ENCODE results near the gene DENND1B. TPM values are rescaled to one million over a fixed set of nuclear protein-coding genes. Genes with fewer than 3 reads are reported as not detected.

DENND1B gene
- total and polyA plus RNA-seq, 2 of the 13 experiments (the other 11 are each of a cell fraction or from before 2014, with no cell fraction given), result 2.6 to 5.7 TPM

- ChIA-PET POLR2A (no interaction called here), CTCF (ENCODE audit: low intra/inter-chr PET ratio, low total read pairs) (no interaction called here)
- Histone ChIP-seq H3K4me3 (replicated peaks in 1 of 3; ENCODE audit: insufficient read depth in 1 of 3, low read depth in 2 of 3, low read length in 3 of 3) (no peak overlapping the region), H3K4me2 (ENCODE audit: low read depth, low read length) (no peak overlapping the region), H3K36me3 (replicated peaks in 1 of 2; ENCODE audit: control insufficient read depth in 1 of 2, insufficient read depth in 2 of 2, low read length in 2 of 2) (no peaks in the 10 kb centered on the region), H2AFZ (ENCODE audit: low read length) (no peak overlapping the region), H4K20me1 (ENCODE audit: insufficient read depth, low read length) (no peaks in the 10 kb centered on the region), H3K79me2 (ENCODE audit: insufficient read depth, low read length) (no peaks in the 10 kb centered on the region), H3K27ac (ENCODE audit: extremely low read length, insufficient read depth, low read length) (no peak overlapping the region), H3K27me3 (ENCODE audit: control insufficient read depth in 1 of 2, insufficient read depth in 2 of 2, low read length in 2 of 2) (no peaks in the 10 kb centered on the region), H3K4me1 (ENCODE audit: insufficient read depth, low read length) (no peaks in the 10 kb centered on the region), H3K9me3 (ENCODE audit: low read length) (no peaks in the 10 kb centered on the region), H3K9ac (ENCODE audit: insufficient read depth, low read depth, low read length) (no peak overlapping the region)
- intact Hi-C loops (cut with micrococcal nuclease; ENCODE audit: unreplicated experiment) (no loop called here), in situ Hi-C loops (cut with HindIII; ENCODE audit: extremely low pct_ligation_motif_present, low pct_unique_long_range_greater_than_20kb) (no loop called here)
- TF ChIP-seq ZNF414 (CRISPR knock-in tag; IDR thresholded peaks at IDR 0.05), result no peak
- no peak for TF ChIP-seq ZNF24 (IDR thresholded peaks at IDR 0.05)
- TF ChIP-seq ZEB1 (IDR thresholded peaks at IDR 0.05; ENCODE audit: insufficient replicate concordance, low read depth), result no peak
- no peak for TF ChIP-seq ZSCAN21 (CRISPR knock-in tag; IDR thresholded peaks at IDR 0.05; ENCODE audit: borderline replicate concordance)
- TF ChIP-seq SAFB2 (CRISPR knock-in tag; IDR thresholded peaks at IDR 0.05; ENCODE audit: borderline replicate concordance, low read depth), result no peak
- TF ChIP-seq ZNF784 (CRISPR knock-in tag; IDR thresholded peaks at IDR 0.05; ENCODE audit: borderline replicate concordance), result no peak
- TF ChIP-seq ZSCAN31 (CRISPR knock-in tag; IDR thresholded peaks at IDR 0.05; ENCODE audit: low read depth), result no peak
- TF ChIP-seq ZNF772 (CRISPR knock-in tag; IDR thresholded peaks at IDR 0.05), result no peak
- no TSS peak for BruUV-seq (replicated peaks)
- DNase-seq (ENCODE audit: low spot score) (no peak), ATAC-seq (no peak), FAIRE-seq (no peak)
- WGBS (ENCODE audit: low lambda C conversion rate), result 49% methylated on average over 9 of the region's 9 CpGs
These were observed 303.9 kb downstream of the DENND1B start for GRCh38 chr1:197471248-197471985.
